Neuronal stem cell (in vitro differentiated cells): ENCODE measurements around the gene ANXA6.

Experiments used
- DNase-seq: peaks from one replicate; pipeline ENCODE4 v3.0.0-alpha.2; 2013; ENCODE audit warnings: low spot score
- H2AFZ ChIP-seq: one replicate; pipeline ENCODE4 v1.6.1; 2013; ENCODE audit warnings: mild to moderate bottlenecking, low read length, inconsistent platforms
- H2AK5ac ChIP-seq: 2 replicates; pipeline ENCODE4 v1.6.1; 2013; ENCODE audit warnings: low read depth, mild to moderate bottlenecking, inconsistent platforms, low read length, moderate library complexity, mixed read lengths
- H2BK120ac ChIP-seq: 2 replicates; pipeline ENCODE4 v1.6.1; 2013; ENCODE audit warnings: low read depth, mild to moderate bottlenecking, inconsistent platforms, low read length, moderate library complexity, mixed read lengths
- H2BK12ac ChIP-seq: one replicate; pipeline ENCODE4 v1.6.1; 2013; ENCODE audit warnings: low read length, inconsistent platforms
- H2BK15ac ChIP-seq: 2 replicates; pipeline ENCODE4 v1.6.1; 2013; ENCODE audit warnings: mild to moderate bottlenecking, low read length, inconsistent platforms, mixed read lengths
- H2BK5ac ChIP-seq: one replicate; pipeline ENCODE4 v1.6.1; 2013; ENCODE audit warnings: inconsistent platforms, mild to moderate bottlenecking, low read length, moderate library complexity
- H3K14ac ChIP-seq: one replicate; pipeline ENCODE4 v1.6.1; 2013; ENCODE audit warnings: low read length, inconsistent platforms
- H3K18ac ChIP-seq: 2 replicates; pipeline ENCODE4 v1.6.1; 2013; ENCODE audit warnings: low read length, inconsistent platforms
- H3K23ac ChIP-seq: 2 replicates; pipeline ENCODE4 v1.6.1; 2013; ENCODE audit warnings: low read depth, mild to moderate bottlenecking, mixed read lengths, low read length, inconsistent platforms; ENCODE audit not compliant: poor library complexity
- H3K27ac ChIP-seq: replicated peaks from 3 replicates; pipeline ENCODE4 v1.5.1; 2013; ENCODE audit warnings: low read length, inconsistent platforms
- H3K27me3 ChIP-seq, 3 experiments: 2 replicates each; pipeline ENCODE4 v1.6.1; 2013; ENCODE audit warnings: low read length in 3 of 3, mild to moderate bottlenecking in 2 of 3, inconsistent platforms in 1 of 3, low read depth in 1 of 3, mixed read lengths in 1 of 3, moderate library complexity in 1 of 3; ENCODE audit not compliant: control insufficient read depth in 3 of 3, insufficient read depth in 3 of 3
- H3K36me3 ChIP-seq, 2 donors: replicated peaks in 1 of 2; 2 replicates each; pipeline ENCODE4 v1.6.1; 2013; ENCODE audit warnings: low read length in 2 of 2; ENCODE audit not compliant: control insufficient read depth in 2 of 2, insufficient read depth in 2 of 2
- H3K4ac ChIP-seq: 2 replicates; pipeline ENCODE4 v1.6.1; 2013; ENCODE audit warnings: inconsistent platforms, mild to moderate bottlenecking, low read length, moderate library complexity
- H3K4me1 ChIP-seq, 2 donors: 1 replicate in 1 of 2; 2 replicates in 1 of 2; pipeline ENCODE4 v1.6.1; 2013; ENCODE audit warnings: low read length in 2 of 2, low read depth in 1 of 2; ENCODE audit not compliant: control insufficient read depth in 2 of 2, insufficient read depth in 1 of 2
- H3K4me2 ChIP-seq: one replicate; pipeline ENCODE4 v1.6.1; 2013; ENCODE audit warnings: mild to moderate bottlenecking, low read length, inconsistent platforms; ENCODE audit not compliant: insufficient read depth, poor library complexity, severe bottlenecking
- H3K4me3 ChIP-seq, 2 donors: 2 replicates each; pipeline ENCODE4 v1.5.1; 2013; ENCODE audit warnings: low read length in 2 of 2, mild to moderate bottlenecking in 2 of 2, inconsistent platforms in 1 of 2, moderate library complexity in 1 of 2
- H3K79me1 ChIP-seq: one replicate; pipeline ENCODE4 v1.6.1; 2013; ENCODE audit warnings: low read depth, mild to moderate bottlenecking, inconsistent platforms, low read length, moderate library complexity
- H3K9ac ChIP-seq: one replicate; pipeline ENCODE4 v1.6.1; 2013; ENCODE audit warnings: mild to moderate bottlenecking, low read depth, low read length, inconsistent platforms; ENCODE audit not compliant: poor library complexity
- H3K9me3 ChIP-seq, 2 donors: replicated peaks in 1 of 2; 2 replicates each; pipeline versions ENCODE3 to v1.6.1; 2013; ENCODE audit warnings: low read length in 2 of 2, mild to moderate bottlenecking in 2 of 2, inconsistent platforms in 1 of 2, low read depth in 1 of 2, mixed read lengths in 1 of 2, moderate library complexity in 1 of 2; ENCODE audit not compliant: control insufficient read depth in 2 of 2, insufficient read depth in 1 of 2
- H4K8ac ChIP-seq: one replicate; pipeline ENCODE4 v1.6.1; 2013; ENCODE audit warnings: low read depth, mild to moderate bottlenecking, inconsistent platforms, low read length, moderate library complexity
- H4K91ac ChIP-seq: one replicate; pipeline ENCODE4 v1.6.1; 2013; ENCODE audit warnings: low read length, low read depth, mild to moderate bottlenecking, inconsistent platforms; ENCODE audit not compliant: poor library complexity
- WGBS, 2 donors: extraction: QIAGEN DNeasy Blood & Tissue Kit; methylation state at CpG; one replicate each; pipeline ENCODE4 v1.1.7; 2013; ENCODE audit warnings: missing lambda C conversion rate in 2 of 2, mixed read lengths in 1 of 2; ENCODE audit not compliant: insufficient read length in 2 of 2, insufficient replicate concordance in 1 of 2; ENCODE audit errors: extremely low coverage in 2 of 2; 5-methylcytosine and 5-hydroxymethylcytosine counted together

ANXA6 gene

GRCh38 chr5:151155775-151156506, 1.6 kb downstream of the ANXA6 start:
- no peak overlapping the region for H2BK5ac ChIP-seq
- H2BK15ac ChIP-seq = no peak overlapping the region
- H2BK120ac ChIP-seq = no peak overlapping the region
- peaks cover 20 to 36% of the 10 kb centered on the region in 2 donors for H3K4me1 ChIP-seq
- H2AK5ac ChIP-seq = no peak overlapping the region
- H3K4me3 ChIP-seq = peak overlapping the region in 1 of 2 donors; percentile 74
- peak overlapping the region; percentile 41 for H3K18ac ChIP-seq
- H3K14ac ChIP-seq = no peak overlapping the region
- no peak overlapping the region for H4K8ac ChIP-seq
- H3K4me2 ChIP-seq = no peak overlapping the region
- peak overlapping the region; percentile 69 for H3K23ac ChIP-seq
- H3K27me3 ChIP-seq = peaks cover 0 to 3% (median 0%) of the 10 kb centered on the region in 3 experiments
- no peak overlapping the region for H2BK12ac ChIP-seq
- no peak overlapping the region for H3K9ac ChIP-seq
- peak overlapping the region; percentile 19 for H3K27ac ChIP-seq
- no peaks in the 10 kb centered on the region for H3K79me1 ChIP-seq
- no peak overlapping the region for H3K4ac ChIP-seq
- peak overlapping the region; percentile 97 for H2AFZ ChIP-seq
- no peak overlapping the region for H4K91ac ChIP-seq
- no peaks in the 10 kb centered on the region for H3K9me3 ChIP-seq
- WGBS, 2 donors = no CpG with 5 or more reads among the region's 9 CpGs
- DNase-seq = no peak
- H3K36me3 ChIP-seq = no peaks in the 10 kb centered on the region

- peaks cover 28 to 43% of the 10 kb centered on the region in 2 donors for H3K4me1 ChIP-seq
- no peak for DNase-seq
- no peak overlapping the region for H3K9ac ChIP-seq
- H4K91ac ChIP-seq = no peak overlapping the region
- H3K4me2 ChIP-seq = no peak overlapping the region
- H3K4me3 ChIP-seq = no peak overlapping the region
- no peak overlapping the region for H3K23ac ChIP-seq
- H3K14ac ChIP-seq = no peak overlapping the region
- H4K8ac ChIP-seq = no peak overlapping the region
- WGBS, 2 donors = no CpG with 5 or more reads among the region's 9 CpGs
- no peak overlapping the region for H2AK5ac ChIP-seq
- no peaks in the 10 kb centered on the region for H3K9me3 ChIP-seq
- no peaks in the 10 kb centered on the region for H3K36me3 ChIP-seq
- no peak overlapping the region for H2AFZ ChIP-seq
- no peak overlapping the region for H2BK5ac ChIP-seq
- no peak overlapping the region for H2BK15ac ChIP-seq
- no peak overlapping the region for H3K4ac ChIP-seq
- H2BK120ac ChIP-seq = no peak overlapping the region
- no peak overlapping the region for H2BK12ac ChIP-seq
- no peak overlapping the region for H3K18ac ChIP-seq
- no peaks in the 10 kb centered on the region for H3K79me1 ChIP-seq
- H3K27me3 ChIP-seq = no peaks in the 10 kb centered on the region
- H3K27ac ChIP-seq = no peak overlapping the region
Observed at GRCh38 chr5:151154931-151155774, 2.4 kb downstream of the ANXA6 start.

GRCh38 chr5:151153766-151154272, 3.8 kb downstream of the ANXA6 start:
- H3K4me2 ChIP-seq = no peak overlapping the region
- no peak overlapping the region for H3K9ac ChIP-seq
- H3K4me1 ChIP-seq = peaks cover 30 to 50% of the 10 kb centered on the region in 2 donors
- H2BK5ac ChIP-seq = no peak overlapping the region
- H3K4ac ChIP-seq = no peak overlapping the region
- no peaks in the 10 kb centered on the region for H3K36me3 ChIP-seq
- H2AK5ac ChIP-seq = no peak overlapping the region
- H3K4me3 ChIP-seq = no peak overlapping the region
- H2BK12ac ChIP-seq = no peak overlapping the region
- H3K9me3 ChIP-seq = no peaks in the 10 kb centered on the region
- no peak overlapping the region for H3K27ac ChIP-seq
- no peak overlapping the region for H4K8ac ChIP-seq
- no peak overlapping the region for H3K23ac ChIP-seq
- no peak overlapping the region for H3K14ac ChIP-seq
- H2AFZ ChIP-seq = no peak overlapping the region
- H3K18ac ChIP-seq = no peak overlapping the region
- H4K91ac ChIP-seq = no peak overlapping the region
- no CpG with 5 or more reads among the region's 3 CpGs for WGBS, 2 donors
- DNase-seq = no peak
- H3K79me1 ChIP-seq = no peaks in the 10 kb centered on the region
- no peak overlapping the region for H2BK120ac ChIP-seq
- no peak overlapping the region for H2BK15ac ChIP-seq
- no peaks in the 10 kb centered on the region for H3K27me3 ChIP-seq

GRCh38 chr5:151153300-151153699, 4.3 kb downstream of the ANXA6 start:
- H3K36me3 ChIP-seq = no peaks in the 10 kb centered on the region
- no peak overlapping the region for H3K9ac ChIP-seq
- no peak overlapping the region for H4K8ac ChIP-seq
- H3K4me1 ChIP-seq = peaks cover 29 to 46% of the 10 kb centered on the region in 2 donors
- H3K23ac ChIP-seq = no peak overlapping the region
- DNase-seq = no peak
- H3K4ac ChIP-seq = no peak overlapping the region
- no peak overlapping the region for H3K27ac ChIP-seq
- H2AK5ac ChIP-seq = no peak overlapping the region
- H3K4me3 ChIP-seq = no peak overlapping the region
- H3K9me3 ChIP-seq = no peaks in the 10 kb centered on the region
- H3K79me1 ChIP-seq = no peaks in the 10 kb centered on the region
- H3K18ac ChIP-seq = no peak overlapping the region
- H3K27me3 ChIP-seq = no peaks in the 10 kb centered on the region
- H2BK120ac ChIP-seq = no peak overlapping the region
- no peak overlapping the region for H4K91ac ChIP-seq
- no peak overlapping the region for H2BK12ac ChIP-seq
- H3K14ac ChIP-seq = no peak overlapping the region
- H2AFZ ChIP-seq = no peak overlapping the region
- no peak overlapping the region for H2BK15ac ChIP-seq
- H3K4me2 ChIP-seq = no peak overlapping the region
- no CpG with 5 or more reads among the region's 3 CpGs for WGBS, 2 donors
- H2BK5ac ChIP-seq = no peak overlapping the region
